ENCODE data around the gene KIF19.

- no peak for TF ChIP-seq EZH2 (IDR thresholded peaks at IDR 0.05; ENCODE audit: low read length, unreplicated experiment)
- TF ChIP-seq, protein P1, sequence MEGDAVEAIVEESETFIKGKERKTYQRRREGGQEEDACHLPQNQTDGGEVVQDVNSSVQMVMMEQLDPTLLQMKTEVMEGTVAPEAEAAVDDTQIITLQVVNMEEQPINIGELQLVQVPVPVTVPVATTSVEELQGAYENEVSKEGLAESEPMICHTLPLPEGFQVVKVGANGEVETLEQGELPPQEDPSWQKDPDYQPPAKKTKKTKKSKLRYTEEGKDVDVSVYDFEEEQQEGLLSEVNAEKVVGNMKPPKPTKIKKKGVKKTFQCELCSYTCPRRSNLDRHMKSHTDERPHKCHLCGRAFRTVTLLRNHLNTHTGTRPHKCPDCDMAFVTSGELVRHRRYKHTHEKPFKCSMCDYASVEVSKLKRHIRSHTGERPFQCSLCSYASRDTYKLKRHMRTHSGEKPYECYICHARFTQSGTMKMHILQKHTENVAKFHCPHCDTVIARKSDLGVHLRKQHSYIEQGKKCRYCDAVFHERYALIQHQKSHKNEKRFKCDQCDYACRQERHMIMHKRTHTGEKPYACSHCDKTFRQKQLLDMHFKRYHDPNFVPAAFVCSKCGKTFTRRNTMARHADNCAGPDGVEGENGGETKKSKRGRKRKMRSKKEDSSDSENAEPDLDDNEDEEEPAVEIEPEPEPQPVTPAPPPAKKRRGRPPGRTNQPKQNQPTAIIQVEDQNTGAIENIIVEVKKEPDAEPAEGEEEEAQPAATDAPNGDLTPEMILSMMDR (conservative IDR thresholded peaks at IDR 0.05; ENCODE audit: low read depth, low read length), result peak; percentile 94
These were observed 35.4 kb downstream of the KIF19 start, which contains the start of gene BTBD17 for GRCh38 chr17:74361230-74362068.
